OCI-LY3 (cell line): ENCODE measurements around the gene PVALB.

Experiments used
- H2AFZ ChIP-seq: fragments of 200-600, 300-600 bp; shearing (Covaris generic); 2 replicates; pipeline ENCODE4 v1.6.0; 2014; ENCODE audit warnings: antibody characterized with exemption, low read depth, low read length
- H3K27ac ChIP-seq: fragments of 200-600, 300-600 bp; sonication (generic); 2 replicates; pipeline ENCODE4 v1.5.1; 2014; ENCODE audit warnings: mild to moderate bottlenecking, low read length, moderate library complexity, mixed read lengths
- H3K27me3 ChIP-seq: fragments of 200-600, 300-600 bp; sonication (generic); 2 replicates; pipeline ENCODE4 v1.6.1; 2014; ENCODE audit warnings: low read depth, low read length, mixed read lengths
- H3K36me3 ChIP-seq: fragments of 200-600, 300-600 bp; sonication (generic); replicated peaks from 2 replicates; pipeline ENCODE3; 2014; ENCODE audit warnings: low read depth, low read length, mixed read lengths
- H3K4me1 ChIP-seq: fragments of 300-600, 200-600 bp; sonication (generic); 2 replicates; pipeline ENCODE4 v1.6.1; 2014; ENCODE audit warnings: low read length, mixed read lengths
- H3K4me2 ChIP-seq: fragments of 200-600, 300-600 bp; sonication (generic); 2 replicates; pipeline ENCODE4 v1.6.1; 2014; ENCODE audit warnings: low read length, mixed read lengths
- H3K4me3 ChIP-seq: fragments of 300-600, 200-600 bp; sonication (generic); 2 replicates; pipeline ENCODE4 v1.5.1; 2014; ENCODE audit warnings: antibody characterized with exemption, mild to moderate bottlenecking, low read length, moderate library complexity
- H3K79me2 ChIP-seq: fragments of 300-600, 200-600 bp; shearing (Covaris generic); 2 replicates; pipeline ENCODE4 v1.6.1; 2014; ENCODE audit warnings: mild to moderate bottlenecking, low read length, mixed read lengths
- H3K9ac ChIP-seq: fragments of 300-600, 200-600 bp; shearing (Covaris generic); 2 replicates; pipeline ENCODE4 v1.6.0; 2014; ENCODE audit warnings: mild to moderate bottlenecking, low read length, moderate library complexity
- H3K9me3 ChIP-seq: fragments of 200-600, 300-600 bp; shearing (Covaris generic); 2 replicates; pipeline ENCODE4 v1.6.1; 2014; ENCODE audit warnings: low read length, mixed read lengths; ENCODE audit not compliant: insufficient read depth
- H4K20me1 ChIP-seq: fragments of 200-600, 300-600 bp; sonication (generic); 2 replicates; pipeline ENCODE4 v1.6.1; 2016; ENCODE audit warnings: low read length, mixed read lengths; ENCODE audit not compliant: insufficient read depth
- CTCF ChIP-seq: fragments of 200-600, 300-600 bp; sonication (generic); IDR thresholded peaks from 2 replicates; pipeline ENCODE4 v1.5.1; 2014; ENCODE audit warnings: antibody characterized with exemption, low read length, low read depth
- EZH2phosphoT487 ChIP-seq: fragments of 200-600 bp; shearing (Covaris generic); IDR thresholded peaks from 2 replicates; pipeline ENCODE4 v1.6.1; 2018; ENCODE audit warnings: antibody characterized with exemption, mixed run types, low read depth

PVALB gene

GRCh38 chr22:36819112-36819511 lies 2.3 kb upstream of the PVALB start:
- no peaks in the 10 kb centered on the region for H3K36me3 ChIP-seq
- H3K9ac ChIP-seq: no peak overlapping the region
- peaks cover 28% of the 10 kb centered on the region for H3K27me3 ChIP-seq
- H2AFZ ChIP-seq: no peak overlapping the region
- H3K4me2 ChIP-seq: no peak overlapping the region
- peaks cover 7% of the 10 kb centered on the region; the same call in 1 of the 2 replicates for H3K4me1 ChIP-seq
- no peaks in the 10 kb centered on the region for H3K79me2 ChIP-seq
- H4K20me1 ChIP-seq: no peaks in the 10 kb centered on the region
- H3K27ac ChIP-seq: no peak overlapping the region
- no peaks in the 10 kb centered on the region for H3K9me3 ChIP-seq
- no peak for TF ChIP-seq CTCF
- no peak for TF ChIP-seq EZH2phosphoT487
- no peak overlapping the region for H3K4me3 ChIP-seq

GRCh38 chr22:36818010-36818642 lies 1.3 kb upstream of the PVALB start:
- Histone ChIP-seq H3K79me2 (no peaks in the 10 kb centered on the region), H3K27ac (no peak overlapping the region), H3K9ac (no peak overlapping the region), H3K4me1 (peaks cover 7% of the 10 kb centered on the region; the same call in 1 of the 2 replicates), H3K36me3 (no peaks in the 10 kb centered on the region), H3K4me3 (no peak overlapping the region), H3K4me2 (no peak overlapping the region), H4K20me1 (no peaks in the 10 kb centered on the region), H2AFZ (no peak overlapping the region), H3K27me3 (peaks cover 35% of the 10 kb centered on the region), H3K9me3 (no peaks in the 10 kb centered on the region)
- TF ChIP-seq EZH2phosphoT487 (no peak), CTCF (no peak)

- no peaks in the 10 kb centered on the region for H3K79me2 ChIP-seq
- H3K27me3 ChIP-seq: peaks cover 35% of the 10 kb centered on the region
- no peaks in the 10 kb centered on the region for H4K20me1 ChIP-seq
- no peak overlapping the region for H3K27ac ChIP-seq
- H3K9me3 ChIP-seq: no peaks in the 10 kb centered on the region
- no peak overlapping the region for H3K9ac ChIP-seq
- no peaks in the 10 kb centered on the region for H3K36me3 ChIP-seq
- peaks cover 7% of the 10 kb centered on the region; the same call in 1 of the 2 replicates for H3K4me1 ChIP-seq
- TF ChIP-seq CTCF (no peak), EZH2phosphoT487 (no peak)
- no peak overlapping the region for H2AFZ ChIP-seq
- no peak overlapping the region for H3K4me3 ChIP-seq
- H3K4me2 ChIP-seq: no peak overlapping the region
Observed at GRCh38 chr22:36817525-36817848, 652 bp upstream of the PVALB start.

GRCh38 chr22:36816339-36816635 lies 548 bp downstream of the PVALB start:
- Histone ChIP-seq H3K4me1 (peaks cover 7% of the 10 kb centered on the region; the same call in 1 of the 2 replicates), H3K9me3 (no peaks in the 10 kb centered on the region), H3K27me3 (peaks cover 35% of the 10 kb centered on the region), H4K20me1 (no peaks in the 10 kb centered on the region), H3K27ac (no peak overlapping the region), H3K9ac (no peak overlapping the region), H3K79me2 (no peaks in the 10 kb centered on the region), H3K4me3 (no peak overlapping the region), H2AFZ (no peak overlapping the region), H3K36me3 (no peaks in the 10 kb centered on the region), H3K4me2 (no peak overlapping the region)
- no peak for TF ChIP-seq CTCF
- TF ChIP-seq EZH2phosphoT487: no peak
